GM12873 (cell line): ENCODE measurements around the gene METTL25B.

Source experiments
- CTCF ChIP-seq: IDR thresholded peaks from 2 replicates; pipeline ENCODE4 v1.5.1; 2012; ENCODE audit warnings: low read depth, mild to moderate bottlenecking, moderate library complexity, low read length, control low read depth; ENCODE audit not compliant: insufficient read depth; ENCODE audit errors: missing control alignments

The METTL25B gene

DNA sequence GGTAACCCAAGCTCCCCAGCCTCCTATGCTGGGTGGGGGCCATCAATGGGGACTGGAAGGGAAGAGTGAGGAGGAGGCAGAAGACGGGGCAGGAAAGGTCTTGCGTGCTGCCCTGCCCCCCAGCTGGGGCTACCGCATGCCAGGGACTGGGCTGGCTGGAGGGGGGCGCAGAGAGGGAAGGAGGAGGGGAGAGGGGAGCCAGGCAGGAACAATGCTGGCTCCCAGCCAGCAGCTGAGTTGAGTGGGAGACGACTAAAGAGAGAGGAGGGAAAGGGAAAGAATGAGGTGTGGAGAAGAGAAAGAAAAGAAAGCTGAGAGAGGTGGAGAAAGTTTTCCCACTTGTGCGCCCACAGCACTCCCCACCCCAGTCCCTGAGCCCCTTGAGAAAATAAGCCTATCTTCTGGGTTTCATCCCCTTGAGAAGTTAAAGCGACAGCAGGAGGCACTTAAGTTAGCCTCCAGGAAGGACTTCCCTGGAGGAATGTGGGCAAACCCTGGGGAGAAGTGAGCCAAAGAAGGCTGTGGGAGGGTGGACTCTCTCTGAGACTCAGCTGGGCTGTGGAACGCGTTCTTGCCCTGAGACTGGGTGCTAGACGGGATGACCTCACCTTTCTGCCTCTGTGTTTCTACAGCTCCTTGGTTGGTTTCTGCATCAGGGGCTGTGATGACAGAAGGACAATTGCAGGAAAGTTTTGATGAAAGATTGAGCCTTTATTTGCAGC is 38.2 kb upstream of the METTL25B start:
- no peak for TF ChIP-seq CTCF

- no peak for TF ChIP-seq CTCF
Measured at GRCh38 chr1:156690675-156691036, 37.6 kb upstream of the METTL25B start.

DNA sequence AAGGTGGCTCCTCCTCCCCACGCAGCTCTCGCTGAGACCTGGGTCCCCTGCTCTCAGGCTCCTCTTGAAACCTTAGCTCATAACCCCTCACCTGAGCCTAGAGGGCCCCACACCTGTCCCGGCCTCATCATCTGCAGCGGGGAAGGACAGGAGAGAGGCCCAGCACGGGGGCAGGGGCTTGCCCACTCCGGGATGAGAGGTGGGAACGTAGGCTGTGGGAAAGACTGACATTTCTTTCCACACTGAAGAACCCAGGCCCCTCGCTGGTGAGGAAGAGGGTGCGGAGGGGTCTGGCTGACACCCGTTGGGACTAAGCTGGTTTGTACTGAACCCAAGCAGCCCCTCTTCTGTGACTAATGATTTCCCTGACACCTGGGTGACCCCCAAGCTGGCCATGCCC is 37.1 kb upstream of the METTL25B start:
- no peak for TF ChIP-seq CTCF

DNA sequence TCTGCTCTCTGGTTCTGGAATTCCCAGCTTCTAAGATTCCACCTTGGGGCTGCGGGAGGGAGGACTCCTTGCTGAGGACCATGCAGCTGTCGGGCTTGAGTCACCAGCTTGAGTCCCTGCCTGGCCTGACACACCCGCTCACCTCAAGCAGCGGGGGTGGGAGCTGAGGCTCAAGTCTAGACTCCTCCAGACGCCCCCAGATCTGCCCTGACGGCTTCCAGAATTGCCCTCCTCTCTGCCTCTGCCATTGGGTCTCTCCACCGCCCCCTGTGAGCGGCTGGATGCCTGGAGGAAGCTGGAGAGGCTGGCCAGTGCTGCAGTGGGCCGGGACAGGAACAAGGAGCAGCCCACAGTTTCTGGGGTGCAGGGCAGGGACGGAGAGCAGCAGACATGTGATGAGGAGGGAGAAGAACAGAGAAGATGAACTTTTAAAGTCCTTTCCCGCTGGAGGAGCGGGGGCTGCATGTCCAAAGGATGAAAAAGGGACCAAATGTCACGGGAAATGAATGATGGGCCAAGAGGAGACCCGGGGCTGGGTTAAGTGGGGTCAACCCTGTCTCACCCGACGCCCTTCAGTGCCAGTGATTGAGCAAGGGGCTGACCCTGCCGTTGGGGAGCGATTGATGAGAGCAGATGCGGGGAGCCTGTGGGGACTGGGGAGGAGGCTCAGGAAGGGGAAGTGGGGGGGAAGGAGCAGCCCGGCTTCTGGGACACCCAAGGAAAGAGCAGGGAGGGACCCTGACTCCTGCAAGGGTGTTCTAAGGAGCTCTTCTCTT is 36.4 kb upstream of the METTL25B start:
- TF ChIP-seq CTCF, result no peak

DNA sequence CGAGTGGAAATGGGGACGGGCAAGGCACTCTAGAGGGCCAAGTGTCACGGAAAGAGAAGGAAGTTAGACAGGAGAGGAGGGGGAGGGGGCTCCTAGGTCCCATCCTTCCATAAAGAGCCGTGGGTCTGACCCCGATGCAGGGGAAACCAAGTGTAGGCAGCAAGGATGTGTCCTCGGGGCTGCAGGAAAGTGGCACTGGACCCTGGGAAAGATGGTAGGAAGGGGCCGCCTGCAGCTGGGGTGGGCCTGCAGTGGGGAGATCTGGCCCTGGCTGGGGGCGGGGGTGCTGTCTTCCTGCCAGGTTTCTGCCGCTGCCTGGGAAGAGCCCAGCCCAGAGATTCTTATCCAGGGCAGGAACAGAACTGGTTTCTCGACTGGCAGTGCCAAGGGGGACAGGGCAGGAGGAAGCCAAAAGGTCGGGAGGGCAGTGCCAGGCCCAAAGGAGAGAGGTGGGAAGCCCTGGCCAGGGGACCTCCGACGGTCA is 35.8 kb upstream of the METTL25B start:
- no peak for TF ChIP-seq CTCF

DNA sequence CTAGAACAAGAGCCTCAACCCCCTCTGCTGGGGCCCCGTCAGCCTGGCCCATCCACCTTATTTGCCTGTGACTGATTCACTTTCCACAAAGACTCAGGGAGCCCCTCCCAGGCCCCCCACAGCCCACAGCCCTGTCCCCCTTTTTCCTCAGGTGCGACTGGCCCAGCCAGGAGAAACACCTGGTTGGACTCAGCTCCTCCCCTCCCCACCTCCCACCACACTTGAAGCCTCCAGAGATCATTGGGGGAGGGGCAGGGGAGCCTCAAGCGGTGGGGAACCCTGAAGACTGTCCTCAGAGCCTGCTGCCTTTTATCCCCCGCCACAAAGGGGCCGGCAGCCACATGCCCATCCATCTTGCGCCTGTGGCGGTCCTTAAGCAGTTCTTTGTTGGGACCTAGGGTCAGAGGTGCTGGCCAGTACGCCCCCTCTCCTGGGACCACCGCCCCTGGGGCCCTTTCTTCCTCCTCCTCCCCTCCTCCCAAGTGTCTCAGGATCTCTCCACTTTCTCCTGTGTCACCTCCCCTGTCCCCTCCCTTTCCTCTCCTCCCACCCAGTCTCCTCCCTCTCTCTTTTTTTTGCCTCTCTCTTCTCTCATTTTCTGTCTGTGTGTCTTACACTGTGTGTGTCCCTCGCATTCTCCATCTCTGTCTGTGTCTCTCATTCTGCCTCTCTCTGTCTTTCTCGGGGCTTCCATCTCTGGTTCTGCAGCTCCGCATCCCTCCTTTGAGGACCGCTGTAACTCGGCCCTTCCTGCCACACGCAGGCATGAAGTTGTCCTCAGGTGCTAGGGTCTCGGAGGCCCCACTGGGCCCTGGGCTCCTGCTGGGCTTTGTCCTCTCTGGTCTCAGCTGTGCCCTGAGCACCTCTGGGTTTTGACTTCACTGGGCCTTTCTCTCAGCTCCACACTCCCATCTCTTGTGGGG is 35.1 kb upstream of the METTL25B start:
- TF ChIP-seq CTCF, result no peak
